ENCODE data around the gene VSTM5. TPM values are rescaled to one million over a fixed set of nuclear protein-coding genes. Genes with fewer than 3 reads are reported as not detected.
"Not testable (repeated sequence)": the region's sequence is repeated elsewhere in the genome, so short reads cannot be mapped to it uniquely, and the experiment has no call there.

The VSTM5 gene, protein sequence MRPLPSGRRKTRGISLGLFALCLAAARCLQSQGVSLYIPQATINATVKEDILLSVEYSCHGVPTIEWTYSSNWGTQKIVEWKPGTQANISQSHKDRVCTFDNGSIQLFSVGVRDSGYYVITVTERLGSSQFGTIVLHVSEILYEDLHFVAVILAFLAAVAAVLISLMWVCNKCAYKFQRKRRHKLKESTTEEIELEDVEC
- total RNA-seq = not detected

DNA sequence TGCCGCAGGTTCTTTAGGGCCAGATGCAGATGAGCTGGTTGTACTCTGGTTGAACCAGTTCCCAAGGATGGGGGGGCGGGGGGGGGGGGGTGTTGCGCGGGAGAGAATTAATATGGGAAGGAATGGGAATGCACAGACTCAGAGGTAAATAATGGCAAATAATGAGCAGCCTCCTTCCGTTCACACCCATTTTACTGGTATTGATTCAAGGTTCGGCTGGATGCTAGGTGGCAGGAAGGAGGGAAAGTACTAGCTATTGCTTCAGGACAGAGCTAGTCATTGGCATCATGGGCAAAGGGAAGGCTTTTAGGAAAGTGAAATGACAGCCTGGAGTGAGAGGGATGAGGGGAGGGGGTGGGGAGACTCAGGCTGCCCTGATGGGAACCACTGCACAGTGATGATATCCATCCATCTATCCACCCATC is at the start of gene VSTM5:
VSTM5 (minus strand) TSS at position 25 of the 425 bp plus-strand sequence. CDS start 116 bp downstream, outside the sequence.
- Histone ChIP-seq H3K9me3 (no peaks in the 10 kb centered on the region), H3K4me3 (peak within 1 kb of the TSS; percentile 78)
- no peak for DNase-seq (ENCODE audit: low spot score)

GRCh38 chr11:93895106-93895862 is 44.9 kb upstream of the VSTM5 start:
- Histone ChIP-seq H3K9me3 (no peaks in the 10 kb centered on the region), H3K36me3 (no peaks in the 10 kb centered on the region), H3K4me3 (peak overlapping the region; percentile 4), H3K27me3 (replicated peaks; ENCODE audit: insufficient read depth) (no peaks in the 10 kb centered on the region), H3K4me1 (ENCODE audit: control insufficient read depth in 1 of 2, low read depth in 2 of 2) (no peaks in the 10 kb centered on the region), H3K27ac (no peak overlapping the region)
- DNase-seq (ENCODE audit: low spot score) (no peak), ATAC-seq (ENCODE audit: insufficient number of reproducible peaks, low FRiP score, low read depth) (no peak)
- TF ChIP-seq, protein P1, sequence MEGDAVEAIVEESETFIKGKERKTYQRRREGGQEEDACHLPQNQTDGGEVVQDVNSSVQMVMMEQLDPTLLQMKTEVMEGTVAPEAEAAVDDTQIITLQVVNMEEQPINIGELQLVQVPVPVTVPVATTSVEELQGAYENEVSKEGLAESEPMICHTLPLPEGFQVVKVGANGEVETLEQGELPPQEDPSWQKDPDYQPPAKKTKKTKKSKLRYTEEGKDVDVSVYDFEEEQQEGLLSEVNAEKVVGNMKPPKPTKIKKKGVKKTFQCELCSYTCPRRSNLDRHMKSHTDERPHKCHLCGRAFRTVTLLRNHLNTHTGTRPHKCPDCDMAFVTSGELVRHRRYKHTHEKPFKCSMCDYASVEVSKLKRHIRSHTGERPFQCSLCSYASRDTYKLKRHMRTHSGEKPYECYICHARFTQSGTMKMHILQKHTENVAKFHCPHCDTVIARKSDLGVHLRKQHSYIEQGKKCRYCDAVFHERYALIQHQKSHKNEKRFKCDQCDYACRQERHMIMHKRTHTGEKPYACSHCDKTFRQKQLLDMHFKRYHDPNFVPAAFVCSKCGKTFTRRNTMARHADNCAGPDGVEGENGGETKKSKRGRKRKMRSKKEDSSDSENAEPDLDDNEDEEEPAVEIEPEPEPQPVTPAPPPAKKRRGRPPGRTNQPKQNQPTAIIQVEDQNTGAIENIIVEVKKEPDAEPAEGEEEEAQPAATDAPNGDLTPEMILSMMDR (IDR thresholded peaks at IDR 0.05) = peak; percentile 66

More for the DNA sequence above, at the start of gene VSTM5:
- no peaks in the 10 kb centered on the region for H3K27me3 ChIP-seq (replicated peaks; ENCODE audit: insufficient read depth)
- peaks cover 3 to 7% of the 10 kb centered on the region in 2 donors for H3K4me1 ChIP-seq (ENCODE audit: control insufficient read depth in 1 of 2, low read depth in 2 of 2)
- no peak within 1 kb of the TSS for H3K27ac ChIP-seq
- TF ChIP-seq, protein P1 (IDR thresholded peaks at IDR 0.05) = no peak
- H3K36me3 ChIP-seq = no peaks in the 10 kb centered on the region
- no peak for ATAC-seq (ENCODE audit: insufficient number of reproducible peaks, low FRiP score, low read depth)

DNA sequence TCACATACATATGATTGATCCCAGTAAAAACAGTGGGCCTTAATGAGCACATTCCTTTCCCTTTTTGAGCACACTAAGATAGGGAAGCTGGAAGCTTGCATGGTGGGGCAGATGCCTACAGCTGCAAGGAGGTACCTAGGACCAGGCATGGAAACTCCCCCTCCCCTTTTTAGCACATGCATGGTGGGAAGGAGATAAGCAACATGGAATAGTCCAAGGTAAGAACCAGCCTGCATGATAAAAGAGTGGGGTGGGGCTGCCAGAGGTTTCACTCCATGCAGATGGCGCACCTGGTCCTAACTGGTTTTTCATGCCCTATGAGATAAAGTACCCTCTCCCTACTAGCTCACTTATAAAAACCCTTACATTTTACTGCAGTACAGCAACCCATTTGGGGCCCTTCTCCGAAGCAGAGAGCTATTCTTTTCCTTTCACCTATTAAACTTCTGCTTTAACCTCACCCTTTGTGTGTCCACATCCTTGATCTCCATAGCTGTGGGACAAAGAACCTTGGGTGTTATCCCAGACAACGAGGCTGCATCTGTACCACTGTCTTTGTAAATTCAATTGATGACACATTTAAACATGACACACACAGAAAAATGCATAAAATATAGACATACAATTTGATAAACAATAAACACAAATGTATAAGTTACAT is 40.1 kb upstream of the VSTM5 start:
- TF ChIP-seq, protein P1 (IDR thresholded peaks at IDR 0.05) = no peak
- no peaks in the 10 kb centered on the region for H3K27me3 ChIP-seq (replicated peaks; ENCODE audit: insufficient read depth)
- no peak for DNase-seq (ENCODE audit: low spot score)
- H3K4me1 ChIP-seq (ENCODE audit: control insufficient read depth in 1 of 2, low read depth in 2 of 2) = no peaks in the 10 kb centered on the region
- no peak overlapping the region for H3K27ac ChIP-seq
- ATAC-seq (ENCODE audit: insufficient number of reproducible peaks, low FRiP score, low read depth) = no peak
- H3K9me3 ChIP-seq = no peaks in the 10 kb centered on the region
- H3K36me3 ChIP-seq = no peaks in the 10 kb centered on the region
- no peak overlapping the region for H3K4me3 ChIP-seq

- no peak overlapping the region for H3K4me3 ChIP-seq
- H3K36me3 ChIP-seq = no peaks in the 10 kb centered on the region
- ATAC-seq (ENCODE audit: insufficient number of reproducible peaks, low FRiP score, low read depth) (no peak), DNase-seq (ENCODE audit: low spot score) (no peak)
- no peak overlapping the region for H3K27ac ChIP-seq
- peaks cover 6% of the 10 kb centered on the region for H3K9me3 ChIP-seq
- TF ChIP-seq, protein P1 (IDR thresholded peaks at IDR 0.05) = no peak
- H3K27me3 ChIP-seq (replicated peaks; ENCODE audit: insufficient read depth) = no peaks in the 10 kb centered on the region
- H3K4me1 ChIP-seq (ENCODE audit: control insufficient read depth in 1 of 2, low read depth in 2 of 2) = no peaks in the 10 kb centered on the region
These were observed 36.7 kb upstream of the VSTM5 start for GRCh38 chr11:93887111-93887510.

- not testable (repeated sequence) for DNase-seq (ENCODE audit: low spot score); H3K27me3 ChIP-seq (replicated peaks; ENCODE audit: insufficient read depth); H3K27ac ChIP-seq
These were observed 28.7 kb upstream of the VSTM5 start for GRCh38 chr11:93879114-93879513.

More at GRCh38 chr11:93879114-93879513, 28.7 kb upstream of the VSTM5 start:
- H3K4me1 ChIP-seq (ENCODE audit: control insufficient read depth in 1 of 2, low read depth in 2 of 2); H3K36me3 ChIP-seq; H3K9me3 ChIP-seq; H3K4me3 ChIP-seq; ATAC-seq (ENCODE audit: insufficient number of reproducible peaks, low FRiP score, low read depth): not testable (repeated sequence)

Measured in thoracic aorta (tissue), 2 donors.